Left ventricle myocardium superior (tissue), 1 donor: ENCODE results near the gene KCNE3. TPM values are rescaled to one million over a fixed set of nuclear protein-coding genes. Genes with fewer than 3 reads are reported as not detected.
"Not testable (repeated sequence)": the region's sequence is repeated elsewhere in the genome, so short reads cannot be mapped to it uniquely, and the experiment has no call there.

ENCODE experiments used
- ATAC-seq: fragments of 200-7000 bp; cut with Tn5 transposase; one replicate; pipeline ENCODE4 v1.9.1; 2020; ENCODE audit warnings: mild to moderate bottlenecking, moderate library complexity
- DNase-seq: peaks from one replicate; pipeline ENCODE4 v3.0.0-alpha.2; 2020
- intact Hi-C: fragments of 100-400 bp; cut with micrococcal nuclease; formaldehyde crosslinking; loops from one replicate; pipeline ENCODE4 v1.11.0; 2022
- total RNA-seq: library from RNA; stranded (reverse); fragmentation: NEBNext Ultra II Directional; extraction: Animal tissue kit (Norgen Biotek cat#: 25700); gene quantifications from one replicate; pipeline ENCODE4 v1.2.1, GENCODE V29; 2021
- donor health status: DM: no; HTN: yes; CAD: no; lungs with severe emphysema.

Gene KCNE3
- total RNA-seq, 1 donor from 2014 or later: 2.3 TPM

DNA sequence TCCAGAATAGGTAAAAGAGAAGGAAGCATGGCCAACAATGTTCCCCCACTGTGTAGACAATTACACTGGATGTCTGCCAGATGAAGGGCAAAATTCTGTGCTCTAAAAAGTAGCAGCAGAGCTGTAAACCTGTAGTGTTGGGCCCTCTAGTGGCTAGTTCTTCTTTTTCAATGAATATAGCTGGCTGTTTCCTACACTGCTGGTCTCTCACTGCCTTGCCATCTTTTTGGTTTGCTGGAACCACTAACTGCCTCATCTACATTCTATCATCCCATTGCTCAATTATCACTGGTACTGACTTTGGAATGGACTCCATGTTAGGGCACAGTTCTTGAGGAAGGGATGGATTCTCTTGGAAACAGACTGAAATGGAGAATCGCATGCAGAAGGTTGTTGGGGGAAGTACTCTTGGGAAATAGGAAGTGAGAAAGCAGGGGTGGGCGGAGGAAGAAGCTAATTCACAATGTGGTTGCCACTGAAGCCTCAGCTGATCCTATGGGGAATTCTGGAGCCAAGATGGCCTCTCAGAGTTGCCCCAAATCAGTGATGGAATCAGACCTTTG, 17.9 kb downstream of the KCNE3 start:
- ATAC-seq (peak; percentile 87), DNase-seq (no peak)
- intact Hi-C loops: loop anchor here (5.0 kb wide), 2 partner anchors 62 to 192 kb away; no protein-coding TSS in a partner anchor

DNA sequence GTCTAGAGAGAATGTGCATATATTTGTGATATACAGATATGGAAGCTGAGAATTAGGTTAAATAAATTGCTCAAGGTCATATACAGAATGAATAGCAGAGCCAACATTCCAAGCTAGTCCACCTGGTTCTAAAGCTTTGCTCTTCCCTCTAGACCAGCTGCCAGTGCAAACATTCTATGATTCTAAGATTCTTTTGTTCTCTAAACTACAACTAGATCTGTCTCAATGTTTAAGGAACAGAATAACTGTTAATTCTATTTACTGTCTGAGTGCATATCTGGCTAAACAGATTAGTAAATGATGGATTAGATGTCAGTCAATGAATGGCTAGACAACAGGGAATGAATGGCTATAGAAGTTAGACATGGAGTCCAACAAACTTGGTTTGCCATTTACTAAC, 19.6 kb downstream of the KCNE3 start:
- intact Hi-C loops: loop anchor here (5.0 kb wide), 2 partner anchors 60 to 190 kb away; no protein-coding TSS in a partner anchor
- ATAC-seq (no peak), DNase-seq (no peak)

DNA sequence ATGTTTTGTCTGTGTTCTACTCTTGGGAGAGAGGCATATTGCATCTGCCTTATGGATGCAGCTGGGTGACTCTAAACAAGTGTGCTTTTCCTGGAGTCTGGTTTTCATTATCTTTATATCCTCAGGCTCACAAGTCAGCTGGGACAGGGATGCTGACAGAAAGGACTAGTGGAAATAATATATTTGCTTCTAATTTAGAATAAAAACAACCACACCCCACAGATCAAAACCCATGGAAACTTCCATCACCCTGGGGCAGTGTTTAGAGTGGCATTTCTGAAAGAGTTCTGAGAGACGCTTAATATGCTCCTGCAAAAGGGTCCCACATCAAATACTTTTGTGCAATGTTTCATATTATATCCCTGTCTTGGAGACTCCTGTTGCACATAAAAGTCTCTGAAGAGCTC, 20.8 kb downstream of the KCNE3 start:
- ATAC-seq (no peak), DNase-seq (no peak)
- intact Hi-C loops: loop anchor here (5.0 kb wide), 2 partner anchors 59 to 189 kb away; no protein-coding TSS in a partner anchor

DNA sequence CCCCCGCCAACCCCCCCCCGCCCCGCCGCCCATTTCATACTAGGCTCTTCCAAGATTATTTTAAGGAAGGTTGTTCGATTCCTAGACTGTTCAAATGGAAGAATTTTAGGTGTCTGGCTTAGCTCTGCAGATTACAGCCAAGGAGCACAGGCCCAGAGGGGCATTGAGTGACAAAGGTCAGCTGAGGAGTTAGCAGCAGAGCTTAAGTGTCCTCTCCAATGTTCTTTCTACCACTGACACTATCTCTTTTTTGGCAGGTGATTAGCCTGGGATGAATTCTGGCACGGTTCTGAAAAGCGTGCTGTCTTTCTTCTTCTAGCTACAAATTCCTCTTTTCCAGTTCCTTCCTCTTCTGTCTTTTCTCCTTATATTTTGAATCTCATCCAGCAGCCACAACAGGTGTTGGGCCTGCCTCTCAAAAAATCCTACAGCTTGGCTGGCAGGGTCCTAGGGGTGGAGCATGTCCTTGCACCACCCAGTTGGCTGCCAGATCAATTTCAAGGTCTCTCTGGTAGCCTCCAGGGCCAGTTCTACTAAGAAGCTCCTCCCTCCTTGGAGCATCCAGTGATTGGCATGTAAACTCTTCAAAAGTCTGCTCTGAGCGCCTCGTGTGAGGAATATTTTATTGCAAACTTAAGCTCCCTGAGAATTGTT, 23.0 kb downstream of the KCNE3 start:
- DNase-seq (no peak), ATAC-seq (peak; percentile 18)
- intact Hi-C loops: no loop called here

DNA sequence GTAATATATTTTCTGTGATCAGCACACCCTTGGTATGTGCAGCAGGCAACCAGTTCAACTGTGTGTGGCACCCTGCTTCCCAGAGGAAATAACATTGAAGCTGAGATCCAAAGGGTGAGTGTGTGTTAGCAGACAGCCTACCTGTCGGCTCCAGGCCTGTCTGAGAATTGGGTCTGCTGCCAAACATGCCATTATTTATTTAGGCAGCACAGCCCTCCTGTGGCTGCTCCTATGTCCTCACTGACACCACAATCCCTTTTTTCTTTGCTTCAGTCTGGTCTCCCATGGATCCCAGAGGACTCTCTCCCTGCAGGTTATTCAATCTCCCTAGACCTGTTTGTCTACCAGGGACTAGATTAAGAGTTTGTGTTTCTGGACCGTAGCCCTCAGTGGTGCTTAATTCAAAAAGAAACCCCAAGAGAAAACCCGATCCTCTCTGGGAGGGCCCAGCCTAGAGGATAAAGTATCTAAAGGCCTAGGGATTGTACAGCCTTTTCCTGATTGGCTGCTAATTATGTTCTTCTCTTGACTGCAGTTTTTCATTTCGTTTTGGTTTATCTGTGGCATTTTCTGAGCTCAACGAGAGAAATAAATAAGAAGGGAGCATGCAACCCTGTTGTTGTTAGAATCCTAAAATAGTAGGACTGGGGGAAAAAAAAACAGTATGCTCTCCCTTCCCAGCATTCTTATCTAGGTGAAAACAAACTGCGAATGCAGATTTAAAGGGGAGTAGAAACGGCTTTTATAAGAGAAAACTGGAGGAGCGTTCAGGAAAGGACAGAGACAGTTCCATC, 24.1 kb downstream of the KCNE3 start:
- ATAC-seq: peak; percentile 84
- intact Hi-C loops: no loop called here

DNA sequence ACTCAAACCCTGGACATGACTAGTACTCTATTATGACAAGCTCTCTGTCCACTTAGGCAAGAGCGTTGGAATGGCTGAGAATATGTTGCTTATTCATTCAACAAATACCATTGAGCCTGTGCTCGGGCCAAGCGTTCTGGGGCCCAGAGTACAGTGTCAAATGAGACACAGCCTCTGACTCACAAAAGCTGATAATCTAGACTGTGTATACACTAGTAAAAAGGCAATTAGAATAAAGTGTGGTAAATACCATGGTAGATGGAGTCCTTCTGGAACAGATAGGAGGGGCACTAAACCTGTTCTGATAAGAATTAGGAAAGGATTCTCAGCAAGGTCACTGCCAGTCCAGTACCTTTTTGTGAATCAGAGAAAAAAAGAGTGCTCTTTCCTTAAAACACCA, 24.7 kb downstream of the KCNE3 start:
- DNase-seq (no peak), ATAC-seq (peak; percentile 24)
- intact Hi-C loops: no loop called here

More for the DNA sequence above, 24.1 kb downstream of the KCNE3 start:
- DNase-seq: no peak

DNA sequence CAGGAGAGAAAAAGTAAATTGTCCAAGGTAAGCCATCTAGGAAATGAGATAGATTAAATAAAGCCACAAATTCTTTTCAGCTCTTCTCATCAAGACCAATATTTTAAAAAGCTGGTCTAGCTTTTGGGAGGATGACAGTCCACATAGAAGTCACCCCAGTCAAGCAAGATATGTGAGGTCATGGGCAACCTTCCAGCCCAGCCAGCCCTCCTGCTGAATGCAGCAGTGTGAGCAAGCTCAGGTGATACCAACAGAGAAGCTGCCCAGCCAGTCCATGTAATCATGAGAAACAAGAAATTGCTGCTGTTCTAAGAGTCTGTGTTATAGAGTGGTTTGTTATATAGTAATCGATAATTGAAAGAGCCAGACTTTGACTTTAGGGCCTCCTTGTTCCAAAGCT, 28.7 kb downstream of the KCNE3 start:
- DNase-seq (no peak), ATAC-seq (no peak)
- intact Hi-C loops: no loop called here

DNA sequence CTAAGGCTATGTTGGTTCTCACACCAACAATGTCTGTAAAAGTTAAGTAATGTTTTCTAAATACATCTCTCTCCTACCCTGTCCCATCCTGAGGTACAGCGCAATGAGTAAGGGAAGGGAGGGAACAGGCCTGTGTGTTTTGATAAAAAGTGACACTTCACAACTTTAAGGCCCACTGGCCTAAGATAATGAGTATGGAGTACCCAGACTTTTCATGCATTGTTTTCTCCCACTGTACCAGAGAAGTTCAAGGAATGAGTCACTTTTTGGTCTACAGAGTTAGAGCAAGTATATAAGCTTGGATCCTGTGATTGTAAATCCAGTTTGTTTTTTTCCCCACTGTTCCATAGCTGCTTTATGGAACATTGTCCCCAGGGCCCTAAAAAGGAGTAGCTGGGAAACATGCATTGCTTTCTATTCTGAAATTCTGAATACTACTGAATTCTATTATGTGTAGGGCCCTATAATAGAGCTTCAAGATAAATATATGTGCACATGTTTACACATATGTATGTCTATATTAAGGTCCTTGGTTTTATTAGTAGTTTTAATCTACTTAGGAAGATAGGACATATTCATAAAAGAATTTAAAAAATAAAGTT, 29.8 kb downstream of the KCNE3 start:
- DNase-seq (no peak), ATAC-seq (no peak)
- intact Hi-C loops: no loop called here

DNA sequence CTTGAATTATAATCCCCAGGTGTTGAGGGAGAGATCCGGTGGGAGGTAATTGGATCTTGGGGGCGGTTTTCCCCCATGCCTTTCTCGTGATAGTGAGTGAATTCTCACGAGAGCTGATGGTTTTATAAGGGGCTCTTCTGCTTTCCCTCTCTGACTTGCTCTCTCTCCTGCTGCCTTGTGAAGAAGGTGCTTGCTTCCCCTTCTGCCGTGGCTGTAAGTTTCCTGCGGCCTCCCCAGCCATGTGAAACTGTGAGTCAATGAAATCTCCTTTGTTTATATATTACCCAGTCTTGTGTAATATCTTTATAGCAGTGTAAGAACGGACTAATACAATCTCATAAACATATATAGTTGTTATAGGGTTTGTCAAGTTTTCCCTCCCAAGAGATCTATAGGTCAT, 32.8 kb downstream of the KCNE3 start:
- DNase-seq (no peak), ATAC-seq (no peak)
- intact Hi-C loops: no loop called here

DNA sequence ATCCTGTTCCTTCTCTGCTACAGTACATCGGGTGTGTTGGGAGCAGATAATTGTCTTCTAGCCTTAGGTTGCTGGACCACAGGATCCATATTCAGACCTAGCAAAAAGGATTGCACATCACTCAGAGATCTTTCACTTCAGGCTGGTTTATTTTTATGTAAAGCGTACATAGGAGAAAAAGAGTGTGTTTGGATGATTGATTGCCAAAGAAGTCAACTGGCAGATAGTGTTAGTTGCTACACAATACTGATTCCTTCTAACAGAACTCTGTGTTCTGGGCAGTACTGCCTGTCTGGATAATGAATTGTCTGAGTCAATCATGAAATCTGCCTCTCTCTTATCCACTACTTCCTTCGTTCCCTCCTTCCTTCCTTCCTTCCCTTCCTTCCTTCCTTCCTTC, 38.1 kb downstream of the KCNE3 start:
- intact Hi-C loops: no loop called here
- ATAC-seq: no peak
- DNase-seq: no peak

DNA sequence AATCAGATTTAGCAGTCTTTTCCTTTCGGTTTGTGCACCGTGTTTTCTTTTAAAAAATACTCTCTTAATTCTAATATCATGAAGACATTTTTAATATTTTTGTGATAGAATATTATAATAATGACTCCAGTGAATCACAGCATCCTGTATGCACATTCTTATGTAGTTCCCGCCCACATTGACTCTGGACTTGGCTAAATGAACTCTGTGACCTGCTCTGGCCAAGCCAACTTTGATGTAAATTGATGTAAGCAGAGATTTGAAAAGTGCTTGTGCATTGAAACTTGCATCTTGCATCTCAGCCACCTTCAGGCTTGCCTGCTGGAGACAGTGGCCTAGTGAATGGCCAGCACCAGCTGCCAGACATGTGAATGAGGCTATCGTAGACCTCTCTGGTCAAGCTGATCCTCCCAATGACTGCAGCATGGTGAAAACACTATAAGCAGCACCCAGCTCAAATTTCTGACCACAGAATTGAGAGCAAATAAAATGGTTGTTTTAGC, 39.9 kb downstream of the KCNE3 start:
- no peak for DNase-seq
- intact Hi-C loops: no loop called here
- no peak for ATAC-seq

DNA sequence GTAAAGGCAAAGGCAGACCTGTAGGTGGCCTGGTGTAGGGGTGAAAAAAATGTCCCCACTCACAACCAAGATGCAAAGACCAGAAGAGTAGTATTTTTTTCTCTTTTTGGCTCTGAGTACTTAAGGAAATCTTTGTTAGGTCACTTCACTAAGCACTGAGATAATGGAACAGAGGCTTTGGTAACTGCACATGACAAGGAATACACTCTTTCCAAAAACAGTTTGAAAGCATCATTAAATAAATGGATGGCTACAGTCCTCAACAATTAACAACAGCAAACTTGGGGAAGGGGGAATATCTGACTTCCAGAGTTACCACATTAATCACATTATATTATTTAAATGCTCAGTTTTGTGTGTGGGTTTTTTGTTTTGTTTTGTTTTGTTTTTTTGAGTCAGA, 42.2 kb downstream of the KCNE3 start:
- ATAC-seq: no peak
- intact Hi-C loops: no loop called here
- DNase-seq: no peak

DNA sequence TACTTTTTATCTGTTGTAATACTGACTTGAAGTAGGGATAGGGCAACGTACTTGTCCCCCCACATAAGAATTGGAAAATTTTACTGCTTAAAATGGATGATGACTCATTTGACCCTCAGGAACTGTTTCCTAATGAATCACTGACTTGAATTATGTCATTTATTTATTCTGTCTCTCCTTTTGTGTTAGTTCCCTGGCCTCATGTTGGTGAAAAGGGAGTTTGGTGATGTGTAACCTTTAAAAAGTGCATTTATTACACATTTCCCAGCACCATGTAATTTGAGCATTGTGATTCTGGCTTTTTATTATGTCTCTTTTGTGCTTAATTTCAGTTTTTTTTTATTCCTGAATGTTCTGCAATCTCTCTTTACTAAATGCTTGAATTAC, 48.8 kb downstream of the KCNE3 start:
- intact Hi-C loops: no loop called here
- ATAC-seq: peak; percentile 66
- DNase-seq: no peak

DNA sequence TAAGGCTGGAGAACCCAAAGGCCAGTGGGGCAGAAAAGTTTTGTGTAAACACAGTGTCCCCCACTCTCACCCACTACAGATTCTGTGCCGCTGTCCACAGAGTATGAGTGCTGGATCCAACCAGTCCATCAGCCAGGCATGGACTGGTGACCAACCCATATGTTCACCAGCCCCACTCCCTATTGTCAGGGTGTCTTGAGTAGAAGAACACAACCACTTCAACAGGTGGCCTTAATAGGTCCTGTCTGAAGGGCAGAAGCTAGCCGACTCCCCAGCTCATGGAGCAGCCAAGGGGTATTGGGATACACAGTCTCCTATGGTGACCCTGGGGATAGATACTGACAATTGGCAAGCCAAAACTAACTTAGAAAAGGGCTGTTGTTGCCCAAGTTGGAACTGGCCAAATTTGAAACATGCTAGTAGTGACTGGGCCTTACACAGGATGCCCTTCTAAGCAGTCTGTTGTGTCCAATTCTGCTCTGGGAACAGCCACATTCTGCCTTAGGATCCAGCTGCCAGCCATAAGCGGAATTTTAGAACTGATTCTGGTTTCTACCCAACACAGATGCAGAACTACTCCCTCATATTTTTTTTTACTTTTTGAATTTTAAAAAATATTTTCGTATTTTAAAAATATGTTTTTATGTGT, 49.4 kb downstream of the KCNE3 start:
- no peak for DNase-seq
- intact Hi-C loops: no loop called here
- peak; percentile 41 for ATAC-seq

DNA sequence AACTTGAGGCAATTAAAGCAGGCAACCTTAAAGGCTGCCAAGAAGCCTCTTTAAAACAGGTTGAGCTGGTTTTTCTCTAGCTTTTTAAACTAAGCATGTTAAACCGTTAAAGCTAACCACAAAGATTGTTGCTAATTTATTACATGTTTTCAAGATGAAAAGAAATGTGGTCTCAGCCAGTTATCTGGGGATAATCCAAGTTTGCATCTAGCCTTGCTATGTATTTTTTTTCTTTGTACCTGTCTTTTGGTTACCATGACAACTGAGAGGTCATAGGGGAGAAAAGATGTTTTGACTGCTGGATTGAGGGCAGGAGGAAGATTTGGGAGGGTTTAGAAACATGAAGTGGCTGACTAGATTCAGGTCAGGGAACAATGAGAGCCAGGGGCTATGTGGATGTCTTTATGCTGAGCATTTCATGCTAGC, 50.0 kb downstream of the KCNE3 start:
- DNase-seq: no peak
- no peak for ATAC-seq

DNA sequence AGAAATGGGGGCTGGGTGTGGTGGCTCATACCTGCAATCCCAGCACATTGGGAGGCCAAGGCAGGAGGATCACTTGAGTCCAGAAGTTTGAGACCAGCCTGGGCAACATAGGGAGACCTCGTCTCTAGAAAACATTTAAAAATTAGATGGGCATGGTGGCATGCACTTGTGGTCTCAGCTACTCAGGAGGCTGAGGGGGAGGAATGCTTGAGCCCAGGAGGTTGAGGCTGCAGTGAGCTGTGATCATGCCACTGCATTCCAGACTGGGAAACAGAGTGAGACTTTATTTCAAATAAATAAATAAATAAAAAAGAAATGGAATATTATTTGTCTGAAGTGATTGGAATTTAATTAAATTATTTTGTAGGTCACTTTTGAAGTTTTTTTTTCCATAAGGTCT, 50.4 kb downstream of the KCNE3 start:
- ATAC-seq, intact Hi-C loops, DNase-seq: not testable (repeated sequence)

More for the DNA sequence above, 50.0 kb downstream of the KCNE3 start:
- intact Hi-C loops: no loop called here

DNA sequence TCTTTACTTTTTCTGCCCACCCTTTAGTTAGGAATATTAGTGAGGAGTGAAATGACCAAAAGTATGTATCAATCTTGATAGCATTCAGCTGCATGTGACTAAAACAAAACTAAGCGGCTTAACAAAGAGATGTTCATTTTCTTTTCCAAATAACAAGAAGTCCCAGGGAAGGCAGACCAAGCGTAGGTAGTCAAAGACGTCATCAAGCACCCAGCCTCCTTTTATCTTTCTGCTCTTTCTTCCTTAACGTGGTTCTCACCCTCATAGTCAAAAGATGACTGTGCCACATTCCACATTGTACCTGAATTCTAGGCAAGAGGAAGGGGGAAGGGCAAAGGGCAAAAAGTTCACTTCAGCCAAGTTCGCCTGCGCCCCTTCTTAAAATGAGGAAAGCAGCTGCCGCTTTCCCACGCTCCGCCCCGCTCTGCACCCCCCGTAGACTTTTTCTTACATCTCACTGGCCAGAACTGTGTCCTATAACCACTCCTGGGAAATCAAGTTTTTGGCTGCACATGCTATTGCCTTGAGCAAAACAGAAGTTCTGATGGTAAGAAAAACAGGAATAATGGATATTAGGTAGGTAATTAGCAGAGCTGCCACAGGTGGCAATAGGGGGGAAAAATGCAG, 54.5 kb downstream of the KCNE3 start:
- DNase-seq (no peak), ATAC-seq (no peak)
- intact Hi-C loops: no loop called here

DNA sequence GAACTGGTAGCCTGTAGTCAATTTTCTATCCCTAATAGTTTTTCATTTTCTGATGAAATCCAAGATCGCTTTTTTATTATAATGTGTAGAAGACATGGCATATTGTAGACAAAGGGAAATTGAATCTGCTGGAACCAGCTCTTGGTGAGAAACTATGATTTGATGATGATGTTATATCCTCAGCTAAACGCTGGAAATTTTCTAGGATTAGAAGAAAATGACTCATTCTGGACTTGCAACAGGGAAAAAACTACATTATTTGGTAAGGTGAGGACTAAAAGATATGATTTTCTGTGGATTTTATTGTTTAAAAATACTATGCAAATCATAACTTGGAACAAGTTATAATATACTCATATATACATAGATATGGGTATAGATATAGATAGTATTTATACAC, 55.0 kb downstream of the KCNE3 start:
- no peak for ATAC-seq
- intact Hi-C loops: no loop called here
- DNase-seq: no peak

DNA sequence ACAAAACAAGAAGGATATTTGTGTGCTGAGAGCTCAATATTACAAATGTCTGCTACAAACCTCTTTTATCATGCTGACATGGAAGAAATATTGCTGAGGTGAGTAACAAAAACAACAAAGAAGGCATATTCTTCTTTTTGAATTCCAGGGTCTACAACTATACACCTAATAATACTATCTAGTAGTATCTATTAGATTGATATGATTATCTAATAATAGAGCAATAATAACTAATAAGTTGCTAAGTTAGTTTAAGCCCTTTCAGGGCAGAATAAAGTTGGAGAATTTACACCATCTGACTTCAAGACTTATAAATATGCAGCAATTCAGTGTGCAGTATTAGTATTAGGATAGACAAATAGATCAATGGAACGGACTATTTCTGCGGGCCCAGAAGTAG, 57.7 kb downstream of the KCNE3 start:
- DNase-seq (no peak), ATAC-seq (no peak)
- intact Hi-C loops: no loop called here
